Right forelimb (tissue), 1 donor: Measurements from ENCODE around the gene CDKN1B.
A peak's percentile ranks its signal among the peaks of the same experiment; 100 is the strongest.

Experiments used
- DNase-seq: peaks from one replicate; pipeline ENCODE4 v3.0.0-alpha.2; 2018

The CDKN1B gene

GRCh38 chr12:12704593-12705230 lies 12.5 kb upstream of the CDKN1B start:
- peak; percentile 58 for DNase-seq

- no peak for DNase-seq
These were observed 11.2 kb upstream of the CDKN1B start for GRCh38 chr12:12705838-12706520.

- DNase-seq: no peak
These were observed 3.3 kb upstream of the CDKN1B start for GRCh38 chr12:12713932-12714275.

- DNase-seq: no peak
These were observed 2.7 kb upstream of the CDKN1B start for GRCh38 chr12:12714276-12715021.

GRCh38 chr12:12715128-12715458 lies 2.1 kb upstream of the CDKN1B start:
- DNase-seq: no peak

GRCh38 chr12:12715459-12716150 lies 1.6 kb upstream of the CDKN1B start:
- DNase-seq: no peak

GRCh38 chr12:12716151-12716792 lies 896 bp upstream of the CDKN1B start:
- DNase-seq: peak; percentile 72

GRCh38 chr12:12717586-12718380 lies 615 bp downstream of the CDKN1B start:
- peak; percentile 57 for DNase-seq

- DNase-seq: no peak
These were observed 1.2 kb downstream of the CDKN1B start for GRCh38 chr12:12718381-12718759.

GRCh38 chr12:12718853-12719252 lies 1.7 kb downstream of the CDKN1B start:
- no peak for DNase-seq

GRCh38 chr12:12719496-12719895 lies 2.3 kb downstream of the CDKN1B start:
- no peak for DNase-seq

GRCh38 chr12:12720052-12720451 lies 2.9 kb downstream of the CDKN1B start:
- no peak for DNase-seq

GRCh38 chr12:12720672-12721161 lies 3.5 kb downstream of the CDKN1B start:
- DNase-seq: no peak

GRCh38 chr12:12721176-12721751 lies 4.1 kb downstream of the CDKN1B start:
- no peak for DNase-seq

- DNase-seq: no peak
These were observed 4.8 kb downstream of the CDKN1B start for GRCh38 chr12:12721814-12722434.

GRCh38 chr12:12722435-12723148 lies 5.4 kb downstream of the CDKN1B start:
- no peak for DNase-seq

- DNase-seq: no peak
These were observed 6.0 kb downstream of the CDKN1B start for GRCh38 chr12:12723149-12723680.

- peak; percentile 71 for DNase-seq
These were observed 6.7 kb downstream of the CDKN1B start for GRCh38 chr12:12723681-12724420.

- peak; percentile 62 for DNase-seq
These were observed 7.4 kb downstream of the CDKN1B start for GRCh38 chr12:12724421-12725085.
